Measurements from ENCODE around the gene PPIE. TPM values are rescaled to one million over a fixed set of nuclear protein-coding genes. Genes with fewer than 3 reads are reported as not detected.

PPIE gene
- total and polyA plus RNA-seq, 2 of the 8 experiments (the other 6 are each of a cell fraction or from before 2014, with no cell fraction given) = 38.9 to 56.1 TPM

DNA sequence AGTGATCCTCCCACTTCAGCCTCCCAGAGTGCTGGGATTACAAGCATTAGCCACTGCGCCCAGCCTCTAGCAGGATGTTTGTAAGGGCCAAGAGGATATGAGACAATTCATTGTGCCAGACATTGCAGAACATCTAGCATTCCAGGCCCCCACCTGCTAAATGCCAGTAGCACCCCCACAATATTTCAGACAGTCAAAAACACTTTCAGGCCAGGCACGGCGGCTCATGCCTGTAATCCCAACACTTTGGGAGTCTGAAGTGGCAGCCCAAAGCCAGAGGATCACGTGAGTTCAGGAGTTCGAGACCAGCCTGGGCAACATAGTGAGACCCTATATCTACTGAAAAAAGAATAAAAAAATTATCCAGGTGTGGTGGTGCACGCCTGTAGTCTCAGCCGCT lies 12.9 kb downstream of the PPIE start:
- no peak overlapping the region for H2BK5ac ChIP-seq (ENCODE audit: low read depth, low read length)

More for the DNA sequence above, 12.9 kb downstream of the PPIE start:
- no peak overlapping the region for H2AFZ ChIP-seq (ENCODE audit: low read length)
- no peak overlapping the region for H2AK5ac ChIP-seq (ENCODE audit: low read depth, low read length)
- no peak overlapping the region for H3K56ac ChIP-seq (replicated peaks; ENCODE audit: insufficient read length, low read depth, low read length)
- H2BK12ac ChIP-seq (ENCODE audit: low read depth, low read length) = no peak overlapping the region
- H3K9me3 ChIP-seq (ENCODE audit: insufficient read depth in 2 of 2, low read depth in 1 of 2, low read length in 1 of 2) = no peaks in the 10 kb centered on the region
- H3K79me2 ChIP-seq (ENCODE audit: control insufficient read depth in 1 of 2, insufficient read depth in 2 of 2, low read length in 2 of 2) = no peaks in the 10 kb centered on the region
- no peak overlapping the region for H3K18ac ChIP-seq (ENCODE audit: extremely low read depth, low read length)
- H3K4ac ChIP-seq (replicated peaks; ENCODE audit: insufficient read length, low read depth, low read length) = no peak overlapping the region
- H4K8ac ChIP-seq (ENCODE audit: extremely low read depth, insufficient read depth, low read length) = no peak overlapping the region
- H2BK120ac ChIP-seq (replicated peaks; ENCODE audit: low read depth, low read length) = no peak overlapping the region
- H3K27me3 ChIP-seq (replicated peaks in 1 of 4; ENCODE audit: control insufficient read depth in 3 of 4, extremely low read depth in 1 of 4, insufficient read depth in 3 of 4, low read length in 3 of 4) = no peaks in the 10 kb centered on the region
- CTCF ChIA-PET (ENCODE audit: partially characterized antibody) = interaction anchor here (1.1 kb wide), 1 partner anchor 14 kb away, joined by 3 read pairs; no protein-coding TSS in a partner anchor
- FAIRE-seq (no peak), DNase-seq (ENCODE audit: low read depth in 1 of 2, low spot score in 2 of 2) (no peak)
- H3K4me1 ChIP-seq (replicated peaks in 1 of 4; ENCODE audit: control insufficient read depth in 3 of 4, insufficient read depth in 4 of 4, low read length in 3 of 4) = no peaks in the 10 kb centered on the region
- TF ChIP-seq, protein P1, sequence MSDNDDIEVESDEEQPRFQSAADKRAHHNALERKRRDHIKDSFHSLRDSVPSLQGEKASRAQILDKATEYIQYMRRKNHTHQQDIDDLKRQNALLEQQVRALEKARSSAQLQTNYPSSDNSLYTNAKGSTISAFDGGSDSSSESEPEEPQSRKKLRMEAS (IDR thresholded peaks at IDR 0.05) = no peak
- TF ChIP-seq EP300 (IDR thresholded peaks at IDR 0.05; ENCODE audit: borderline replicate concordance in 1 of 2, low read depth in 2 of 2, low read length in 2 of 2) (no peak), CHD2 (IDR thresholded peaks at IDR 0.05; ENCODE audit: low read length) (no peak), SRF (IDR thresholded peaks at IDR 0.05; ENCODE audit: low read depth, low read length) (no peak), SP4 (IDR thresholded peaks at IDR 0.05; ENCODE audit: low read length) (no peak)
- H3K14ac ChIP-seq (ENCODE audit: insufficient read length) = no peak overlapping the region
- H4K20me1 ChIP-seq (replicated peaks in 1 of 2; ENCODE audit: control insufficient read depth in 1 of 2, insufficient read depth in 2 of 2, low read length in 2 of 2) = peaks cover 2 to 15% of the 10 kb centered on the region in 2 experiments
- no peak overlapping the region for H3K27ac ChIP-seq (ENCODE audit: low read depth, low read length)
- POLR2A ChIA-PET (ENCODE audit: partially characterized antibody) = no interaction called here
- H3K4me3 ChIP-seq (ENCODE audit: extremely low read depth in 1 of 4, insufficient read depth in 2 of 4, low read depth in 3 of 4, low read length in 4 of 4) = no peak overlapping the region
- no peak overlapping the region for H2BK15ac ChIP-seq (ENCODE audit: low read length)
- H3K4me2 ChIP-seq (ENCODE audit: insufficient read depth in 1 of 2, low read depth in 2 of 2, low read length in 2 of 2) = no peak overlapping the region
- peaks cover 13 to 59% (median 33%) of the 10 kb centered on the region in 4 experiments; a peak in 7 of 8 replicates for H3K36me3 ChIP-seq (ENCODE audit: control insufficient read depth in 2 of 4, insufficient read depth in 4 of 4, low read length in 3 of 4)
- H3K23ac ChIP-seq (ENCODE audit: insufficient read length) = no peak overlapping the region
- H3K23me2 ChIP-seq (ENCODE audit: low read depth, low read length) = no peaks in the 10 kb centered on the region
- 93% methylated on average over 7 of the region's 7 CpGs; no CpG with 5 or more reads in 1 of the 2 experiments for WGBS, 2 experiments (ENCODE audit: extremely low coverage in 1 of 2, insufficient coverage in 1 of 2, insufficient read length in 1 of 2, insufficient replicate concordance in 2 of 2, low coverage in 1 of 2, low lambda C conversion rate in 2 of 2, missing lambda C conversion rate in 1 of 2)
- no peak overlapping the region for H3K9ac ChIP-seq (replicated peaks in 1 of 4; ENCODE audit: extremely low read depth in 1 of 4, low read depth in 3 of 4, low read length in 3 of 4)
- H3K79me1 ChIP-seq (ENCODE audit: low read depth, low read length) = no peaks in the 10 kb centered on the region
- no peak overlapping the region for H4K5ac ChIP-seq (ENCODE audit: insufficient read length, low read depth, low read length)
- H2BK20ac ChIP-seq (ENCODE audit: low read length) = no peak overlapping the region
- no peak overlapping the region for H4K91ac ChIP-seq (replicated peaks; ENCODE audit: insufficient read length, low read length)
